GM19455 (cell line): Measurements from ENCODE around the gene PLCH1.
"Not testable (repeated sequence)": the region's sequence is repeated elsewhere in the genome, so short reads cannot be mapped to it uniquely, and the experiment has no call there.

Source experiments
- ATAC-seq: cut with Tn5 transposase; IDR thresholded peaks from one replicate; pipeline ENCODE4 v1.9.1; 2021; ENCODE audit not compliant: unreplicated experiment

PLCH1 gene

DNA sequence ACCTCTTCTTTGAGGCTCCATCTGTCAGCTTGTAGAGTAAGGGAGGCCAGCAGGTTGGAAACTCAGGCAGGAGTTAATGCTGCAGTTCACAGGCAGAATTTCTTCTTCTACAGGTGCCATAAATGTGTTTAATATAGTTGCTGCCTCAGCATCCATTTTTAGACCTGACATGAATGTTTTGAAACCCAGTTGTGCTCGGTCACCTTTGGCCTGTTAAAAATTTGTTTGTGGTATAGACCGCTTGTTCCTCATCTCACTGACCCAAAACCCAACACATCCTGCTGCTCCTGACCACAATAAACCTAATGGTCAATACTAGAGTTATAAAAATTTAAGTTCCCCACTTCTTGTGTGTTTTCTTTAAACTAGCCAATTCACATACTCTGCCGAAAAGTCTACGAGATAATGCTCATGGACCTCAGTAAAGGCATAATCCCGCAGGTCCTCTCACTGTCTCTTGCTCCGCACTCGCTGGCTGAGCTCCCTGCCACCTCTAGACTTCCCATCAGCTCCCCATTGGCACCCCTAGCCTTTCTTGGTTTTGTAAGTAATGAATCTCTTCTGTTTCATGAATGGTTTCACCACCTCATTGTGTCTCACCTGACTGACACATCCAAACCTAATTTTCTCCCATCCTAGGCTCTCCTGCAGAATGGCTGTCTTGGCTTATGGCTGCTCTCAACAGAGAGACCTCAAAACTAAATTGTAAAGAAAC is 312.9 kb downstream of the PLCH1 start:
- ATAC-seq, result no peak

DNA sequence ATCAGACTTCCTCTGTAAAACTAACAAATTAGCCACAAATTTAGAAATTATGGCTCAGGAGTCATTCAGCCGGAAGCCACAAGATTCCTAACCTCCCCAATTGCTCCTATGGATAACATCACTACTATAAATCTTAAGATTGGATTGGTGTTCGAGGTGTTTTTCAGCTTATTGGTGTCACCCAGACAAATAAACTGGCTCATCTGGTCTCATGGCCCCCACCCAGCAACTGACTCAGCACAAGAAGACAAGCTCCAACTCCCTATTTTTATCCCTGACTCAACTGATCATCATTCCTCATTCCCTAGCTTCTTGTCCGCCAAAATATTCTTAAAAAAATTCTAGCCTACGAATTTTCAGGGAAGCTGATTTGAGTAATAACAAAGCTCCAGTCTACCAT is 316.3 kb downstream of the PLCH1 start:
- ATAC-seq, result no peak

DNA sequence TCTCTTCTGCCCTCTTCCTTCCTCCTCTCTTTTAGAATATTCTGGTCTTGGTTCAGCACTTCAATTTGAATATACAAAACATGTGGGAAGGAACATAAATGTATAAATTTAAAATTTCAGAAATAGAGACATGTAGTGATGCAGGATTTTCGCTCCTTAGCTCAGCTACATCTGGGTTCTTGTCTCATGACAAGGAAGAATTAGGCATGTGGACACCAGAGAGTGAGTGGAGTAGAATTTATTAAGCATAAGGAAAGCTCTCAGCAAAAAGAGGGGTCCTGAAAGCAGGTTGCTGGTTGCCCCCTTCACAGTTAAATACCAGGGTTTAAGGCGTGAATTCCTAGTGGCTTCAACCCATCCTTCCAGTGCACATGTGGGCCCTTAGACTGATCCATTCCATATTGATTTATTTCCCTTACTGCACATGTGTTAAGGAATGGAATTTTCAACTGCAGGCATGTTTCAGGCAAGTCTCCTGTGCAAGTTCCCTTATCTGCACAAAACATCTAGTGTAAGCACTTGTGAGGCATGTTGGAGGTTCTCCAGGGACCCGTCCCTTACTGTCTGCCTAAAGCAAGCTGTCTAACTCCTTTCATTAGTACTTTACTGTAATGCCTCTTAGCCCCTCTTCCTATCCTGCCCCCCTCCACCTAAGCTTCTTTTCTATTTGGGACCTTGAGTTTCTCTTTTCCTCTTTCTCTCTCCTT is 318.2 kb downstream of the PLCH1 start:
- no peak for ATAC-seq

DNA sequence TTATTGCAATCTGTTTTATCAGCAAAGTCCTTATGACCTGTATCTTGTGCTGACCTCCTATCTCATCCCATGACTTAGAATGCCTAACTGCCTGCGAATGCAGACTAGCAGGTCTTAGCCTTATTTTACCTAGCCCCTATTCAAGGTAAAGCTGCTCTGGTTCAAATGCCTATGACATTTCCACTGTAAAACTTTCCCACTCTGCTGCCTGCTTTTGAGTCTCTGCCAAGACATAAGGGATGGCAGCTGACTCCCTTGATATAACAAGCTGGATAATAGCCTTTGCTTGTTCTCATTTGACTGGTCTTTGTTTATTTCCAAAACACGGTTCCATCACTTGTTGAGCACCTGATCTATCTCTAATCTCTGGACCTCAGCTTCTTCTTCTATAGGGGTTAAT is 319.5 kb downstream of the PLCH1 start:
- no peak for ATAC-seq

DNA sequence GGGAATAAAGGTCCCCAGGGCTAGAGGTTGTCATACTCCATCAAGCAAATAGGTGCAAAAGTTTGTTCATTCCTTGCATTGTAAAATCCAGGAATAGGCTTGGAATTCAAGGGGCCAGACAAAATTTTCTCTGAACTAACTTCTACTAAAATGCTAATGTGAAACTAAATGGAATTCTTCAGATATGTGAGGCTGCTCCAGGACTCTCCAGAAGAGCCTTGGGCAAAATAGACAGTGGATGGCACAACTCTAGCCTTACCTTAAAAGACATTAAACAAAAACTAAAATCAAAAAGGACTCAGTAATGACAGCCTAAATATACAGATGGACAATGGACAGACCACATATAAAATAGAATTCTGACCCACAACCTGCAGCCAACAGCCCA is 320.6 kb downstream of the PLCH1 start:
- no peak for ATAC-seq

GRCh38 chr3:155423526-155424322 is 321.1 kb downstream of the PLCH1 start:
- ATAC-seq, result no peak

DNA sequence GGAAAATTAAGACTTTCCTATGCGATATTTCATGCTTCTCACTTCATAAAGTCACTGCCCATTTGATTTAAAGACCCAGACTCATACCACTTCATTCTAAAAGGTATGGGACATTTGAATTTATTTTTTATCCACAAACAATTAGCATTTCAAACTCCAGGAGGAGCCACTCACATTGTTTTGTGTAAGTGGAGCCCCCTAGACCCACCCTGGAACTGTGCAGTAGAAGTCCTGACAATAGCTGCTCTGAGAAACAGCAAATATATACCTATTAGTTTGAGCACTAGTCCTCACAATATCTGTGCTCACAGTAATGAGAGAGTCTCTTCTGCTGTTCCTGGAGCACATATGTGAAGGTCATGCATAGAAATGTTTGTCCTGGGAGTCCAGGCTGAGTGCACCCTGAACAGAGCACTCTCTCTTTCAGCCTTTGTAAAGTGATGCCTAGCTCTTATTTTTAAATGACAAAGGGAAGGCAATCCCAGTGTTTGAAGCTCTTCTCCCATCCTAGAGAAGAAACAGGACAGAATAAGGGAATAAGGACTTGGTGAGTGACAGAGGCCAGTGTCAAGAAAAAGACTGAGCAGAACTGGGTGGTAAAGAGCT is 323.9 kb downstream of the PLCH1 start:
- no peak for ATAC-seq

DNA sequence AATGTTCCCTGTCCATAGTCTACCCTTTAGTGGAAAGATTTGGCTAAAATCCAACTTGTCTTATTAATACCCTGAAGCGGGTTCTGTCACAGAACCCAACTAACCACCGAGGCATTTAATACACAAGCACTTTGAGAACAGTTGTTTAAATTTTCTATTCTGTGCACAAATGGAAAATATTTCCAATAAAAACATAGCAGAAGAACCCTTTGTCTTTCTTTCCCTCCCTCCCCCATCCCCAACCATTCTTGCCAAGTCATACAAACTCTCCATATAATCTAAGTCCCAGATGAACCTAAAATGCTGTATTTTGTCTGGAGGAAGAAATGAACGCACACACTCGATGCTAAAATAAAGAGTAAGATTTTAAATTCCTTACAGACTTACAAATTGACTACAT is 324.5 kb downstream of the PLCH1 start:
- no peak for ATAC-seq

GRCh38 chr3:155418407-155418806 is 326.5 kb downstream of the PLCH1 start:
- ATAC-seq, result no peak

DNA sequence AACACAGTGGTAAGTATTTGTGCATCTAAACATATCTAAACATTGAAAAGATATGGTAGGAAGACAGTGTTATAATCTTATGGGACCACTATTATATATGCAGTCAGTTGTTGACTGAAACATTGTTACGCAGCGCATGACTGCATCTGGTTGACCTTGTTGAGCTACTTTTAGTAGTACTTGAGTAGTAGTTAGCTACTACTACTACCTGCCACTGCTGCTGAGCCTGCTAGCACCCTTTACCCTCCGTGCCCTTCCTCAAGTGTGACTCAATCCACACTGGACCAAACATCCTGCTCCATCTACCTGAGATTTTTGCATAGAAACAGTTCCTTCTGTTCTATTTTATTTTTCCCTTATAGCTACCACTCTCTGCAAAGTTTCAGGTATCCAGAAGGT is 327.8 kb downstream of the PLCH1 start:
- ATAC-seq, result no peak

DNA sequence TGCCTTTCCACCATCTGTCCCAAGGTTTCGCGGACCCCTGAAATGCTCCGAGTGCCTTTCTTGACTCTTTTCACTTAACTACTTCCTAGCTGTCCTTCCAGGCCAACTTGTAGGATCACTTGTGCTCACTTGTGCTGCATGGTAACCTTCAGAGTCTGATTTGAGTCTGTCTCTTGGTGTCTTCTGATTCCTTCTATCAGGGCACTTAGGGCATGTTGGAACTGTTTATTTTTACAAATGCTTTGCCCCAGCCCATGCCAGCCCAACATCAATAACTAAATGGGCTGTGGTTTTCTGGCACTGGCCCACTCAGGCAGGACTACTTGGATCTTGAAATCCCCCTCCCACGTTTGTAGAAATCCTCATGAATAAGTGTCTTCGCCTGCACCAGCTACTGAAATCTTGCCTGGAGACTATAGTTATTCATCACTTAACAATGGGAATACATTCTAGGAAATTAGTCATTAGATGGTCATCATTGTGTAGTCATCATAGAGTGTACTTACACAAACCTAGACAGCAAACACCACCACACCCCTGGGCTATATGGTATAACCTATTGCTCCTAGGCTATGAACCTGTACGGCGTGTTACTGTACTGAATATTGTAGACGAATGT is 328.3 kb downstream of the PLCH1 start:
- ATAC-seq, result no peak

DNA sequence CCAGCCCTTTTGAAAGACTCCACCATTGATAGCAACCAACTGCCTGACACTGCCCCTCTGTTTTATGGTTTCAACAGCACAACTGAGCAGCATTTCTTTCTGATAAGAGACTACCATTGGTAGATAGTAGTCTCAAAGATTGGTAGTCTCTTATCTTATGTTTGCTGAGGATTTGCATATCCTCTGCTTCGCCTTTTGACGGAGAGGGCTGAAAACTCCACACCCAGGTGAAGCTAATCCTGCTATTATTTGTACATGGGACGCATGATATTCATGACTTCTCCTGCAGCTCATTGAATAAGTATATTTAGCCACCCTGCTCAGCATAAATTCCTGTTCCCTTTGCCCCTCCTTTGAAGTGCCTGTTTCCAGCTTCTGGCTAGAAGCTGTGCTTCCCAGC is 332.0 kb downstream of the PLCH1 start:
- ATAC-seq, result no peak

DNA sequence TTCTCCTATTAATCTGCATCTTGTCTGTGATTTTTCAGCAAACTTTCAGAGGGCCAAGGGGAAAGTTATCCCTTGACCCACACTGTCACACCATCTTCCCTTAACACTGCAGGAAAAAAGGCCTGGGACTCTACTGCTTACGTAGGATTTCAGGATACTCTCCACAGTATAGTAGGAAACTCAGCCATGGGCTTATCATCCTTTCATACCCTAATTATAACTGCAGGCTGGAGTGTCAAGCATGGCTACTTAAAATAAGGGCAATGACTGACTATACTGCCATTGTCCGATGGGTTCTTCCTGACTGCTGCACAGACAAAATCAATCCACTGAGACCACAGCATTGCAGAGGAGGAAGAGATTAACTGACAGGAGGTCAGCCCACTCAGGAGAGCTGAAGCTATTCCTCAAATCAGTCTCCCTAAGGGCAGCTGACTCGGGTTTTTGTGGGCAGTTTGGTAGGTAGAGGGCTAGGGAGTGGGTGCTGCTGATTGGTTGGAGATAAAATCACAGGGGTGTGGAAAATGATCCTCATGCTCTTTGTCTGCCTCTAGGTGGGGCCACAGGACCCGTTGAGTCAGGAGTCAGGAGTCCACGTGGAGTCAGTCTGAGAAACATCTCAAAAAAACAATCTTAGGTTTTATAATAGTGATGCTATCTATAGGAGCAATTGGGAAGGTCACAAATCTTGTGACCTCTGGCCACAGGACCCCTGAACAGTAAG is 333.2 kb downstream of the PLCH1 start:
- no peak for ATAC-seq

DNA sequence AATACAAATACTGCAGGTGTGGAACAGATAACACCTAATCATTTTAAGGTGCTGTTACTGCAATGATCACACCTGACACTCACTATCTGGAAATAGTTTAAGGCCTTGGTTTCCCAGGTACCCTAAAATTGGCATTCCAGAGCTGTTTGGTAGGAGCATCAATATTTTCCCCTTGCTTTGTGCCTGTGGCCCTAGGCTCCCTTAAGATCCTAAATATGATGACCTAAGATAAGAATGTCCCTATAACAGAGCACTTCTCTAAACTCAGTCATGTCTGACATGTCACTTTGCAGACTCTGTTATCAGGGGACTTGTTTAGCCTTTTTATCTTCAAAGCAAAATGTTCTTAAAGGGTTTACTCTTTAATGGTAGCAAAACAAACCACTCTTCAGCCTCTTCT is 335.5 kb downstream of the PLCH1 start:
- no peak for ATAC-seq

GRCh38 chr3:155407971-155408370 is 336.9 kb downstream of the PLCH1 start:
- no peak for ATAC-seq

- ATAC-seq, result no peak
Observed at GRCh38 chr3:155407331-155407730, 337.5 kb downstream of the PLCH1 start.

DNA sequence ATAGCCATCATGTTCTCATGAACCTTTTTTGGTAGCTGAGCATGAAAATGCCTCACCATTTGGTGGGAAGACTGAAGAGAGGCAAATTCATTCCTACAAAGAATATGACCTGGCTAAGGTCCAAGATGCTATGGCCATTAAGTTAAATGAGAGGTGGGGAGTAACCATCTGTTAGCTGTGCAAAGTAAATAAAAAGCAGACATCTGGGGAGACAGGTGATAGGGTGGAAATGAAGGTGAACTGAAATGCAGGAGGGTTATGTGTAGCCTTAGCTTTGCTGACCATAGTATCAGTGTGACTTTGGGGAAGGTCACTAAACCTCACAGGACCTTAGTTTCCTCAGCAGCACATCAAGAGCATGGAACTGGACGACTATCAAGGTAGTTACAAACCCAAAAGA is 340.4 kb downstream of the PLCH1 start:
- no peak for ATAC-seq

DNA sequence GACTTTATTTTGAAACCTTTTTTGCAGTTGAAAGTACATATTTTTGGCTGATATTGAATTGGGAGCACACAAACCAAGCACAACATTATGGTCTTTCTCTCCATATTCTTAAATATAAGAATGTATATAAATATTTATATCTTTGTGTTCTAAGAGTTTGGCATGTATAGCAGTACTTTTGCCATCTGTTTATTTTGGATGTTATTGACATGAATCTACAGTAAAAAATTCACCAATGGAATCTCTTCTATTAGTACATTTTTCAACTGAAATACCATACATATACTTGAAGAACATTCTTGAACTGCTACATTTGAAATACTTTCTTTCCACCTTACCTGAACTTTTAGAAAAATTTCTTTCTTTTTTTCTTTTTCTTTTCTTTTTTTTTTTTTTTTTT is 342.2 kb downstream of the PLCH1 start:
- ATAC-seq, result no peak

GRCh38 chr3:155398046-155398445 is 346.8 kb downstream of the PLCH1 start:
- no peak for ATAC-seq

- ATAC-seq, result not testable (repeated sequence)
Observed at GRCh38 chr3:155394896-155395295, 350.0 kb downstream of the PLCH1 start.
